ENCODE results near the gene TSNAX.

GRCh38 chr1:231519166-231519565, 9.3 kb upstream of the TSNAX start:
- TF ChIP-seq, protein P1, sequence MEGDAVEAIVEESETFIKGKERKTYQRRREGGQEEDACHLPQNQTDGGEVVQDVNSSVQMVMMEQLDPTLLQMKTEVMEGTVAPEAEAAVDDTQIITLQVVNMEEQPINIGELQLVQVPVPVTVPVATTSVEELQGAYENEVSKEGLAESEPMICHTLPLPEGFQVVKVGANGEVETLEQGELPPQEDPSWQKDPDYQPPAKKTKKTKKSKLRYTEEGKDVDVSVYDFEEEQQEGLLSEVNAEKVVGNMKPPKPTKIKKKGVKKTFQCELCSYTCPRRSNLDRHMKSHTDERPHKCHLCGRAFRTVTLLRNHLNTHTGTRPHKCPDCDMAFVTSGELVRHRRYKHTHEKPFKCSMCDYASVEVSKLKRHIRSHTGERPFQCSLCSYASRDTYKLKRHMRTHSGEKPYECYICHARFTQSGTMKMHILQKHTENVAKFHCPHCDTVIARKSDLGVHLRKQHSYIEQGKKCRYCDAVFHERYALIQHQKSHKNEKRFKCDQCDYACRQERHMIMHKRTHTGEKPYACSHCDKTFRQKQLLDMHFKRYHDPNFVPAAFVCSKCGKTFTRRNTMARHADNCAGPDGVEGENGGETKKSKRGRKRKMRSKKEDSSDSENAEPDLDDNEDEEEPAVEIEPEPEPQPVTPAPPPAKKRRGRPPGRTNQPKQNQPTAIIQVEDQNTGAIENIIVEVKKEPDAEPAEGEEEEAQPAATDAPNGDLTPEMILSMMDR (IDR thresholded peaks at IDR 0.05) = no peak
- TF ChIP-seq POLR2A (IDR thresholded peaks at IDR 0.05) = no peak

Measured in Peyer's patch (tissue), 4 donors.